Measurements from ENCODE around the gene OCA2.
A peak's percentile ranks its signal among the peaks of the same experiment; 100 is the strongest.
"Not testable (repeated sequence)": the region's sequence is repeated elsewhere in the genome, so short reads cannot be mapped to it uniquely, and the experiment has no call there.

OCA2 gene

DNA sequence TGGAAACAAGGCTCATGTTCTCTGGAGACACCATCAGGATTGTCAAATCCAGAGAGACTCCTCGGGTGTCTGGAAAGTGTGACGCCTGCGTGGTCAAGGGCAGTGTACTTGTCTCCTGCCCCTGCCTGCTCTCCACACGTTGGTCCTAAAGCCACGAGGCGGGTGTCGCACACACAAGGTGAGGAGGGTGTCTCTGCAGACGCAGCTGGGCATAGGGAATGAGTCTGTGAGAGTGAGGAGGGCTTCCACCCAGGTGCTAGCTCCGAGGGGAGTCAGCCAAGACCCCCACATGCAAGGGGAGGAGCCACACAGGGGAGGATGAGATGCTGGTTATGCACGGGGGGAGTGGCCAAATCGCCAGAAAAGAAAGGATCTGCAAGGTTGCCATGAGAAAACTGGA, 27.9 kb upstream of the OCA2 start:
- in situ Hi-C loops (cut with MboI; ENCODE audit: low sequenced_read_pairs) = no loop called here
- no peak for DNase-seq (ENCODE audit: low spot score in 2 of 2)
- no peaks in the 10 kb centered on the region for H3K4me1 ChIP-seq
- no peak overlapping the region for H3K4me3 ChIP-seq
- peaks cover 23% of the 10 kb centered on the region for H3K36me3 ChIP-seq (replicated peaks)
- no peaks in the 10 kb centered on the region for H3K27me3 ChIP-seq (ENCODE audit: low read depth)
- no peaks in the 10 kb centered on the region for H3K9me3 ChIP-seq

DNA sequence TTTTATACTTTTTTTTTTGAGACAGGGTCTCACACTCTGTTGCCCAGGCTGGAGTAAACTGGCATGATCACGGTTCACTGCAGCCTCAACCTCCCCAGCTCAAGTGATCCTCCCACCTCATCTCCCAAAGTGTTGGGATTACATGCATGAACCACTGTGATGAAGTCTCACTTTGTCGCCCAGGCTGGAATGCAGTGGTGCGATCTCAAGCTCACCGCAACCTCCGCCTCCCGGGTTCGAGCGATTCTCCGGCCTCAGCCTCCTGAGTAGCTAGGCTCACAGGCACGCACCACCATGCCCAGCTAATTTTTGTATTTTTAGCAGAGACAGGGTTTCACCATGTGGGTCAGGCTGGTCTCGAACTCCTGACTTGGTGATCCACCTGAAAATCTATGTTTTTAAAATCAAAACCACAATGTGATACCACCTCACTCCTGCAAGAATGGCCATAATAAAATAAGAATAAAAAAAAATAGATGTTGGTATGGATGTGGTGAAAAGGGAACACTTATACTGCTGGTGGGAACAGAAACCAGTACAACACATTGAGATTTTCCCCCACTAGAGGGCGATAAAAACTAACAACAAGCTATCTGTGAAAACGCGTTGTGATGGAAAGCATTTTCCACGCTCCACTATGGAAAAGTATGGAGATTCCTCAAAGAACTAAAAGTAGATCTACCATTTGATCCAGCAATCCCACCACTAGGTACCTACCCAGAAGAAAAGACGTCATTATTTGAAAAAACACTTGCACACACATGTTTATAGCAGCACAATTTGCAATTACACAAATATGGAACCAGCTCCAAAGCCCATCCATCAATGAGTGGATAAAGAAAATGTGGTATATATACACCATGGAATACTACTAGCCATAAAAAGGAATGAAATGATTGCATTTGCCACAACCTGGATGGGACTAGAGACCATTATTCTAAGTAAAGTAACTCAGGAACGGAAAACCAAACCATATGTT, 26.8 kb upstream of the OCA2 start:
- Histone ChIP-seq H3K4me3 (no peak overlapping the region), H3K27me3 (ENCODE audit: low read depth) (no peaks in the 10 kb centered on the region), H3K36me3 (replicated peaks) (peaks cover 21% of the 10 kb centered on the region), H3K9me3 (no peaks in the 10 kb centered on the region), H3K4me1 (no peaks in the 10 kb centered on the region)
- in situ Hi-C loops (cut with MboI; ENCODE audit: low sequenced_read_pairs) = no loop called here
- peak; percentile 14 to 44 for DNase-seq (ENCODE audit: low spot score in 2 of 2)

DNA sequence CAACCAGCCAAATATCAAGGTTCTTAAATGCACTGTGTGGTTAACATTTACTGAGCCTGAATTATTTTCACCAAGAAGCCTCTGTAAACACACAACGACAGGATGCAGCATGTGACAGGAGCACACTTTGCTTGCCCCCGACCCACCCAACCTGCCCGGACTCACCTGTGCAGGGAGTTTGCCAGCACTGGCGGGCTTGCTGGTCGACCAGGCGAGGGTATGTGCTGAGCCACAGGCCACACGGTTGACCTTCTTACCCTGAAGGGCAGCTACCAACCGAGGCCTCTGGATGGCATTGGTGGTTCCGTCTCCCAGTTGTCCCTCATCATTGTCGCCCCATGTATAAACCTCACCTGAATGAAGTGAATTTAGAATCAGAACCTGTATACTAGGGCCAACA, 25.7 kb upstream of the OCA2 start:
- Histone ChIP-seq H3K36me3 (replicated peaks) (peaks cover 33% of the 10 kb centered on the region), H3K4me1 (no peaks in the 10 kb centered on the region), H3K27me3 (ENCODE audit: low read depth) (no peaks in the 10 kb centered on the region), H3K9me3 (no peaks in the 10 kb centered on the region), H3K4me3 (no peak overlapping the region)
- no peak for DNase-seq (ENCODE audit: low spot score in 2 of 2)
- in situ Hi-C loops (cut with MboI; ENCODE audit: low sequenced_read_pairs) = no loop called here

DNA sequence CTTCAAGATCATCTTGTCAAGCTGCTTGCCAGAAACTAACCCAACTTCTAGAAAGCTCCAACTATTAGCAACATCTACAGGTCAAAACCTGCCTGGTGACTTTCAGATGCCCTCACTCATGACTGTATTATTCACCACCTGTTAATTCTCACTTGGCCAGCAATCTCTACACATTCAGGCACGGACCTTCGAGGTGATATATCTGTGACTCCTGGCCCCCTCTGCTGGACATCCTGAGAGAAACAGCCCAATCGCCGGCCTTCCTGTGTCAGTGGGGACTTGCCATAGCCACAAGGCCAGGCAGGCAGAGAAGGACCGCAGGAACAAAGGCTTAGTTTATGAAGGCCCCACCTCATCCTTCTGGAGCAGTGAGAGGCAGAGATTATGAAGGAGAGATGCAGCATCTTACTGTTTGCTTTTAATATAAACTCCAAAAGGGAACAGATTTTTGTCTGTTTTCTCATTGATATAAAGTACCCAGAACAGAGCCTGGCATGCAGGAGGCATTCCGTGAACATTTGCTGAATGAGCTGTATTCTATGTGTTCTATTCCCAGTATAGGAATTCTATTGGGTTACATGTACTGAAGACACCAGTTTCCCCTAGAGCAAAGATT, 24.4 kb upstream of the OCA2 start:
- Histone ChIP-seq H3K9me3 (no peaks in the 10 kb centered on the region), H3K4me3 (no peak overlapping the region), H3K36me3 (replicated peaks) (peaks cover 35% of the 10 kb centered on the region), H3K4me1 (no peaks in the 10 kb centered on the region), H3K27me3 (ENCODE audit: low read depth) (no peaks in the 10 kb centered on the region)
- in situ Hi-C loops (cut with MboI; ENCODE audit: low sequenced_read_pairs) = no loop called here
- peak; percentile 57 to 83 for DNase-seq (ENCODE audit: low spot score in 2 of 2)

DNA sequence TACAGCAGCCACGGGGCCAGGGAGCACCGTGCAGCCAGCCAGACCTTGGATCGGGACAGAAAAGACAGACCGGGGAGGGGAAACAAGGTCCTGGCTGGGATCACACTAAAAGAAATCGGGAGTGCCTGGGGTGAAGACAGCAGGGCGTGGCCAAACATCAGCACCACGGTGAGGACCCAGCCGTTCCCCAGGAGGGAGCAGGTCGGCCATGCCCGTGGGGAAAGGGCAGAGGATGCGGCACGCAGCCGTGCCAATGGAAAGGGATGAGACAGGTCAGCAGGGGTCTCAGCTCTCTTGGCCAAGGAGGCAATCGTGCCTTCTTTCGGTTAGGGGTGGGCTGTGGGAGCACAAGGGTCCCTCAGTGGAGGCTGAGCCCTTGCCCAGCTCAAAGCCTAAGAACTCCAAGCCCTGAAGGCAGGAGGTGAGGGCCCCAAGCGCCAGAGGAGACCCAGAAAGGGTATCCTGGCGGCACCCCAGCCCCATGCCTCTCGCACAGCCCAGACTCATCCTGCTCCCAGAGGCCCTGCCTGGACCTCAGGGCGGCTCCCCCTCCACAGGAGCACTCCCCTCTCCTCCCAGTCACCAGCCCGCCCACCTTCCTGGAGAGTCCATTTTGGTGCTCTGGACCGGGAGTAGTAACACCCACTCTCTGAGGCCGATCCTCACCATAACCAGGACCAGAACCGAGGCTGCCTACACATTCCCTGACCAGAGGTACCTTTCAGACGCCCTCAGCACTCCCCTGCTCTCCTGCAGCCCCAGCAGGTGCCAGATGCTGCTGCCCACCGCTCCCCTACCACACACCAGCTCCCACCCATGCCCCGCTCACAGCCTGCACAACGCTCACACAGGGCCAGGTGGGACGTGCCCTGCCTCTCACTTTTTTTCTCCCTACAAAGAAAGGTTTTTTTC, 23.2 kb upstream of the OCA2 start:
- in situ Hi-C loops (cut with MboI; ENCODE audit: low sequenced_read_pairs) = no loop called here
- no peaks in the 10 kb centered on the region for H3K9me3 ChIP-seq
- no peak overlapping the region for H3K4me3 ChIP-seq
- H3K4me1 ChIP-seq = no peaks in the 10 kb centered on the region
- H3K27me3 ChIP-seq (ENCODE audit: low read depth) = no peaks in the 10 kb centered on the region
- no peak for DNase-seq (ENCODE audit: low spot score in 2 of 2)
- H3K36me3 ChIP-seq (replicated peaks) = peaks cover 47% of the 10 kb centered on the region

DNA sequence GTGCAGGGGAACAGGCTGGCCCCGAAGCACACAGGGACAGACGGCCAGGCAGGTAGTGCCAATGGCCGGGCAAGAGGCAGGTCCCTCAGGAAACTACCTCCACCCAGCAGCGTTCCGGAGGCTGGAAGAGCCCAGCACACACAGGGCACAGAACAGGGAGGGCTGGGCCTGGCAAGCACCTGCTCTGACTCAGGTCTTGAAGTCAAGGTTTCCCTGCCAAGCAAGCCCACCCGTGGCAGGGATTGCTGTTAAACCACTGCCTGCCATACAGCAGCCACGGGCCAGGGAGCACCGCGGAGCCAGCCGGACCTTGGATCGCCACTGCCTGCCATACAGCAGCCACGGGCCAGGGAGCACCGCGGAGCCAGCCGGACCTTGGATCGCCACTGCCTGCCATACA, 22.5 kb upstream of the OCA2 start:
- H3K36me3 ChIP-seq (replicated peaks) = peaks cover 52% of the 10 kb centered on the region
- in situ Hi-C loops (cut with MboI; ENCODE audit: low sequenced_read_pairs); H3K9me3 ChIP-seq; H3K4me3 ChIP-seq; DNase-seq (ENCODE audit: low spot score in 2 of 2); H3K27me3 ChIP-seq (ENCODE audit: low read depth); H3K4me1 ChIP-seq: not testable (repeated sequence)

DNA sequence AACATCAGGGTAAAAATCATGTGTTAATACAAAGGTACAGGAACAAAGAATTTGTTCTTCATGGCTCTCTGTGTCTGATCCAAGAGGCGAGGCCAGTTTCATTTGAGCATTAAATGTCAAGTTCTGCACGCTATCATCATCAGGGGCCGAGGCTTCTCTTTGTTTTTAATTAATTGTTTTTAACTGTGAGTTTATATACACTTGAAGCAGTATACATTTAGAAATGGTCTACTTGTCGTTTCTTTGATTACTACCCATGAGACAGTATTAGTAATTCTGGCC, 21.2 kb upstream of the OCA2 start:
- peaks cover 55% of the 10 kb centered on the region for H3K36me3 ChIP-seq (replicated peaks)
- DNase-seq (ENCODE audit: low spot score in 2 of 2) = no peak
- H3K4me1 ChIP-seq = no peaks in the 10 kb centered on the region
- H3K27me3 ChIP-seq (ENCODE audit: low read depth) = no peaks in the 10 kb centered on the region
- H3K9me3 ChIP-seq = no peaks in the 10 kb centered on the region
- in situ Hi-C loops (cut with MboI; ENCODE audit: low sequenced_read_pairs) = no loop called here
- H3K4me3 ChIP-seq = no peak overlapping the region

DNA sequence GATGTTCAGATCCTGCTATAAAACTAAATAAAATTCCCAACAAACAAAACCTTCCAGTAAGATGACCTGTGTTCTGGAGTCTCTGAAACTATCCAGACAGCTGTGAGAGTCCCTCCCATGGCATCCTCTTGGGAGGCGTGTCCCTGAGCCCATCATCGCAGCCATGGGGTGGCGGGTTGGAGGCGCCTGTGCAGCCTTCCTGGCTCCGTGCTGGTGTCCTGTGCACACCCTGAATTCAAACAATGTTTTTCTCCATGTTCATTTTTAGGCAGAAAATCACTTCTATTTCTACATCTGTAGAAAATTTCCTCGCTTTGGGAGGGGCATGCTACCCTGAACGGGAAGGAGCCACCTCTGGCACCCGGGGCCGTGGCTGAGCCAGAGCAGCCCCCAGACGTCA, 19.4 kb upstream of the OCA2 start:
- Histone ChIP-seq H3K36me3 (replicated peaks) (peaks cover 52% of the 10 kb centered on the region), H3K9me3 (no peaks in the 10 kb centered on the region), H3K4me3 (no peak overlapping the region), H3K4me1 (no peaks in the 10 kb centered on the region), H3K27me3 (ENCODE audit: low read depth) (no peaks in the 10 kb centered on the region)
- no peak for DNase-seq (ENCODE audit: low spot score in 2 of 2)
- in situ Hi-C loops (cut with MboI; ENCODE audit: low sequenced_read_pairs) = no loop called here

DNA sequence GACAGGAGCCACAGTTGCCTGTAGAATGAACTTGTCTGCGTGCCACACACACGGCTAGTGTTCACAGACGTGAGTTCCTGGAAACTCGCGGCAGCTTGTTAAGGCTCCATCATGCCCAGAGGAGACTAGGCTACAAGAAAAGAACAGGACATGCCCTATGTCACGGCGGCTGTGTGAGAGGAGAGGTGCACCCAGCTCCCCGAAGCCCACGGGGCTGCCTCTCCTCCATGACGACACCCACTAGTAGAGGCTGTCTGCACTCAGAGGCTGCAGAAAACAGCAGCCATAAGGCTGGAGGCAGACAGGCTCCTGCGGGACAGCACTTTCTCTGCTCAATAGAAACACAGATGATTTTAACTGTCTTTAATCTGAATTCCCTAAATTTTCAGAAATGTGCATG, 19.0 kb upstream of the OCA2 start:
- H3K36me3 ChIP-seq (replicated peaks) = peaks cover 48% of the 10 kb centered on the region
- no peaks in the 10 kb centered on the region for H3K27me3 ChIP-seq (ENCODE audit: low read depth)
- H3K9me3 ChIP-seq = no peaks in the 10 kb centered on the region
- no peak overlapping the region for H3K4me3 ChIP-seq
- in situ Hi-C loops (cut with MboI; ENCODE audit: low sequenced_read_pairs) = no loop called here
- H3K4me1 ChIP-seq = no peaks in the 10 kb centered on the region
- DNase-seq (ENCODE audit: low spot score in 2 of 2) = no peak

DNA sequence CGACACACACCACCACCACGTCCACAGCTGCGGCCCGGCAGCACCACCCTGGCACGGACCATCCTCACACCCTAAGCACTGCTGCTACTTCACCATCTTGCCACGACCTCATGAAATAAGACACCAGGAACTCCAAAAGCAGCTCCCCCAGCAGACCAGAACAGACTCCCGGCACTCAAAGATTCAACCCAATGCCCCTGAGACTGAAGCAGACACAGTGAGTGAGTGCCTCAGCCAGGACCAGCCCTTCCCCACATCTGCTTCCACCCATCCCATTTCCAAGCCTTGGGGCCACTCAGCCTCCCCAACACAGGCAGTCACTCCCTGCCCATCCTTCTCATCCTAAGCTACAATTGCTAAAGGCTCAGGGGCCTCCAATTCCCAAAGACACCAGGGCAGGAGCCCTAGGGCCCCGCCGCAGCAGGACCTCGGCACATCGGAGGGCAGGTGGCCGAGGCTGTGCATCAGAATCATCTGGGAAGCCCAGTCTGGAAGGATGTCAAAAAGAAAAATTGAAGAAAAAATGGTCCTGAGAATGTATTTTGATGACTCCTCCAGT, 18.4 kb upstream of the OCA2 start:
- Histone ChIP-seq H3K9me3 (no peaks in the 10 kb centered on the region), H3K4me1 (no peaks in the 10 kb centered on the region), H3K36me3 (replicated peaks) (peaks cover 48% of the 10 kb centered on the region), H3K4me3 (no peak overlapping the region), H3K27me3 (ENCODE audit: low read depth) (no peaks in the 10 kb centered on the region)
- no peak for DNase-seq (ENCODE audit: low spot score in 2 of 2)
- in situ Hi-C loops (cut with MboI; ENCODE audit: low sequenced_read_pairs) = no loop called here

DNA sequence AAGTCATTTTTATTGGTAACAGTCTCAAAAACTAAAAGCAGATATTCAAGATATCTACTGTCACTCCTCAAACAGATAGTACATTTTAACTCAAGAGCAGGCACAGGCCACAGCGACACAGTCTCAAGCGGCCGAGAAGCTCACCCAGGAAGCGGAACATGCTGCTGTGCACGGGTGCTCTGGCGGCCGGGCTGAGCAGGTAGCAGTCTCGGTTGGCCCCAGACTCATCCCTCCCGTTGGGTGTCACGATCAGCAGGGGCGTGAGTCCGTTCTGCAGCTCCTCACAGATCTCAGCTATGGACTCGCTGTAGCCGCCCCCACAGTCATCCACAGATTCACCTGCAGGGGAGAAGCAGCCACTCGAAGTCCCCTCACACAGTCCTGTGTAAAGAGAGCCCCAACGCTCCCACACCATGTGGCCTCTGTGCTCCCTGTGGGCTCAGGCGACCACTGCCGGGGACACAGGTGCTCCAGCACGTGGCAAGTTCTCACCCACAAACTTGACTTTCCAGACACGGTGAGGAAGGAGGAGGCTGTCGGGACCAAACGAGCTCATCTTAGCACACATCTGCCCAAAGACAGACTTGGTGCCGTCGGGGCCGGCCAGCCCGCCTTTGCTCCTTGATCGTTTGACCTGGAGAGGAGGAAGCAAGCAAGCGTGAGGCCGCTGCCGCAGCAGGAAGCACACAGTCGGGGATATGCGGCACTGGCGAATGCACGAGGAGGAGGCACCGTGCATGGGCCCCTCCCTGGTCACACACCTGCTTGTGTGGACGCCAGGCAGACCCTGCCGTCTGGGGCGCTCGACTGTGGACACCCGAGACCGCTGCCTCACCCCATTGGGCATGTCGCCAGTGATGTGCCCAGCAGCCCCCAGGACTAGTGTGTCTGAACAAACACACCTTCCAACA, 17.7 kb upstream of the OCA2 start:
- Histone ChIP-seq H3K9me3 (no peaks in the 10 kb centered on the region), H3K27me3 (ENCODE audit: low read depth) (no peaks in the 10 kb centered on the region), H3K4me3 (no peak overlapping the region), H3K36me3 (replicated peaks) (peaks cover 50% of the 10 kb centered on the region), H3K4me1 (no peaks in the 10 kb centered on the region)
- in situ Hi-C loops (cut with MboI; ENCODE audit: low sequenced_read_pairs) = no loop called here
- no peak for DNase-seq (ENCODE audit: low spot score in 2 of 2)

DNA sequence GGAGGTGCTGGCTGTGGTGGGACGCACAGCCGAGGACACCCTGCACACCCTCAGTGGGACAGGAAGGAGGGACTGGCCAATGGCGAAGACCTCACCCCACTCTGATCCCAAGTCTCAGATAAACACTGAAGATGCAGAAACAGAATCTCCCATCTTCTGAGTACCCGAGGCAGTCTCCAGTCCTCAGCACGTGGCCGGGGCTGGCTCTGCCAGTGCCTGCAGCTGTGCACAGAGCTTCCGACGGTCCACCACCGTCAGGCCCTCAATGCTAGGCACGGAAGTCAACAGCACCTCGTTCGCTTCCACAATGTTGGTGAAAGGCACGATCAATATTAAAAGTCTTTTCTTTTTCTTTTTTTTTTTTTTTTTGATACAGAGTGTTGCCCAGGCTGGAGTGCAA, 16.8 kb upstream of the OCA2 start:
- Histone ChIP-seq H3K36me3 (replicated peaks) (peaks cover 55% of the 10 kb centered on the region), H3K9me3 (no peaks in the 10 kb centered on the region), H3K4me1 (no peaks in the 10 kb centered on the region), H3K4me3 (no peak overlapping the region), H3K27me3 (ENCODE audit: low read depth) (no peaks in the 10 kb centered on the region)
- DNase-seq (ENCODE audit: low spot score in 2 of 2) = no peak
- in situ Hi-C loops (cut with MboI; ENCODE audit: low sequenced_read_pairs) = no loop called here

All from HAP-1 (cell line).